Measurements from ENCODE around the gene SDR42E2. TPM values are rescaled to one million over a fixed set of nuclear protein-coding genes. Genes with fewer than 3 reads are reported as not detected.
A peak's percentile ranks its signal among the peaks of the same experiment; 100 is the strongest.

Gene SDR42E2
- total and polyA plus RNA-seq, 2 of the 4 experiments (the other 2 are of a cell fraction): not detected

GRCh38 chr16:22188267-22188594 lies 25.9 kb downstream of the SDR42E2 start:
- Histone ChIP-seq H2BK15ac (ENCODE audit: low read depth, low read length) (no peak overlapping the region), H2AFZ (replicated peaks; ENCODE audit: low read length, poor library complexity) (peak overlapping the region; percentile 60), H3K79me1 (ENCODE audit: low read depth in 1 of 2, low read length in 2 of 2) (peaks cover 0 to 3% of the 10 kb centered on the region in 2 experiments; a peak in 1 of 4 replicates), H4K91ac (ENCODE audit: insufficient read depth, low read depth, low read length) (no peak overlapping the region), H3K4me2 (ENCODE audit: low read depth, low read length) (no peak overlapping the region), H3K56ac (ENCODE audit: extremely low read depth, insufficient read depth, low read length) (no peak overlapping the region), H3K9me3 (ENCODE audit: control insufficient read depth, insufficient read depth, low read length) (no peaks in the 10 kb centered on the region), H3K27ac (ENCODE audit: insufficient read depth, low read length) (no peak overlapping the region), H3K4ac (ENCODE audit: low read depth, low read length) (no peak overlapping the region), H4K5ac (ENCODE audit: low read depth, low read length) (no peak overlapping the region), H3K36me3 (ENCODE audit: control insufficient read depth, insufficient read depth, low read length) (no peaks in the 10 kb centered on the region), H2AK5ac (ENCODE audit: low read depth, low read length) (no peak overlapping the region), H3K9me1 (ENCODE audit: insufficient read depth, low read length) (peaks cover 7% of the 10 kb centered on the region; the same call in 1 of the 2 replicates), H2BK5ac (ENCODE audit: low read depth, low read length, poor library complexity, severe bottlenecking) (no peak overlapping the region), H3K23ac (ENCODE audit: low read depth, low read length) (no peak overlapping the region), H3K18ac (ENCODE audit: low read depth, low read length) (no peak overlapping the region), H3K27me3 (ENCODE audit: control insufficient read depth, insufficient read depth, low read length) (no peaks in the 10 kb centered on the region; the same call in 1 of the 2 replicates), H2BK120ac (ENCODE audit: low read depth, low read length) (no peak overlapping the region), H4K20me1 (ENCODE audit: insufficient read depth, low read length) (no peaks in the 10 kb centered on the region), H3K4me1 (ENCODE audit: control insufficient read depth, insufficient read depth, low read length) (peaks cover 4% of the 10 kb centered on the region; the same call in 1 of the 2 replicates), H3K4me3 (ENCODE audit: insufficient read depth, low read depth, low read length) (no peak overlapping the region), H2AK9ac (replicated peaks; ENCODE audit: low read depth, low read length, poor library complexity) (no peak overlapping the region), H3K14ac (replicated peaks; ENCODE audit: low read depth, low read length) (no peak overlapping the region), H3K9ac (ENCODE audit: low read depth, low read length) (no peak overlapping the region), H2BK20ac (ENCODE audit: low read depth, low read length) (no peak overlapping the region), H4K8ac (ENCODE audit: low read depth in 2 of 2, low read length in 2 of 2) (no peak overlapping the region)
- intact Hi-C loops (cut with micrococcal nuclease): loop anchor here (1.0 to 5.0 kb wide), 5 partner anchors 89 to 531 kb away; partner anchors contain the start of gene PDZD9
- DNase-seq (no peak), ATAC-seq (ENCODE audit: low read depth) (no peak)
- ChIA-PET POLR2A (ENCODE audit: unreplicated experiment) (no interaction called here), CTCF (interaction anchor here (0.6 to 3.9 kb wide), 24 partner anchors 8 to 238 kb away, joined by 3 to 23 read pairs (median 4); partner anchors contain the start of gene VWA3A)
- in situ Hi-C loops (cut with MboI; ENCODE audit: low sequenced_read_pairs): no loop called here
- no CpG with 5 or more reads among the region's 2 CpGs for WGBS, 2 experiments (ENCODE audit: extremely low coverage in 2 of 2, insufficient read length in 1 of 2)
- dilution Hi-C loops (cut with HindIII; ENCODE audit: low sequenced_read_pairs, unreplicated experiment): no loop called here
- no TSS peak for BruUV-seq (replicated peaks)
- TF ChIP-seq MXI1 (IDR thresholded peaks at IDR 0.05; ENCODE audit: borderline replicate concordance, low read depth, low read length) (no peak), FOS (IDR thresholded peaks at IDR 0.05; ENCODE audit: low read depth, low read length) (no peak), RCOR1 (IDR thresholded peaks at IDR 0.05; ENCODE audit: insufficient replicate concordance, low read length) (no peak), ELK1 (IDR thresholded peaks at IDR 0.05; ENCODE audit: borderline replicate concordance, low read depth, low read length) (no peak), CTCF (conservative IDR thresholded peaks at IDR 0.05; ENCODE audit: low read depth, low read length) (no peak), CHD1 (IDR thresholded peaks at IDR 0.05; ENCODE audit: low read depth, low read length) (no peak), MAZ (IDR thresholded peaks at IDR 0.05; ENCODE audit: borderline replicate concordance, low read depth, low read length) (no peak), BHLHE40 (IDR thresholded peaks at IDR 0.05; ENCODE audit: low read depth, low read length) (no peak), CEBPB (IDR thresholded peaks at IDR 0.05; ENCODE audit: low read depth, low read length) (no peak), USF2 (IDR thresholded peaks at IDR 0.05; ENCODE audit: low read depth, low read length) (no peak), POLR2A (IDR thresholded peaks at IDR 0.05; ENCODE audit: low read depth, low read length) (no peak), MAFK (IDR thresholded peaks at IDR 0.05; ENCODE audit: low read depth, low read length) (no peak), RAD21 (IDR thresholded peaks at IDR 0.05; ENCODE audit: low read length) (no peak), NFE2L2 (IDR thresholded peaks at IDR 0.05; ENCODE audit: low read depth, low read length) (no peak)

All from IMR-90 (cell line).